ENCODE data around the gene TRAPPC14. TPM values are rescaled to one million over a fixed set of nuclear protein-coding genes. Genes with fewer than 3 reads are reported as not detected.

Gene TRAPPC14
- total RNA-seq, 1 experiment from 2014 or later = 19.2 TPM

- ChIA-PET POLR2A (ENCODE audit: unreplicated experiment) (interaction anchor here (0.6 kb wide), 2 partner anchors 21 to 26 kb away, joined by 5 to 6 read pairs; partner anchors contain the start of gene AP4M1), CTCF (interaction anchor here (0.8 kb wide), 1 partner anchor 25 kb away, joined by 5 read pairs; no protein-coding TSS in a partner anchor)
- no peaks in the 10 kb centered on the region for H3K27me3 ChIP-seq (ENCODE audit: low read length)
- no peaks in the 10 kb centered on the region for H3K9me3 ChIP-seq (ENCODE audit: low read length)
- peak within 1 kb of the TSS; percentile 91 for H3K9ac ChIP-seq (ENCODE audit: low read length)
- H2AFZ ChIP-seq (ENCODE audit: low read length) = peak within 1 kb of the TSS; percentile 84
- peak within 1 kb of the TSS; percentile 93 for H3K4me2 ChIP-seq (ENCODE audit: low read length)
- H3K4me3 ChIP-seq (ENCODE audit: low read length) = peak within 1 kb of the TSS; percentile 80
- BruUV-seq (replicated peaks) = no TSS peak
- intact Hi-C loops (cut with micrococcal nuclease) = loop anchor here (1.0 to 5.0 kb wide), 2 partner anchors 26 to 45 kb away; partner anchors contain the start of genes AP4M1, MCM7 and ZNF3
- TF ChIP-seq, protein P1, sequence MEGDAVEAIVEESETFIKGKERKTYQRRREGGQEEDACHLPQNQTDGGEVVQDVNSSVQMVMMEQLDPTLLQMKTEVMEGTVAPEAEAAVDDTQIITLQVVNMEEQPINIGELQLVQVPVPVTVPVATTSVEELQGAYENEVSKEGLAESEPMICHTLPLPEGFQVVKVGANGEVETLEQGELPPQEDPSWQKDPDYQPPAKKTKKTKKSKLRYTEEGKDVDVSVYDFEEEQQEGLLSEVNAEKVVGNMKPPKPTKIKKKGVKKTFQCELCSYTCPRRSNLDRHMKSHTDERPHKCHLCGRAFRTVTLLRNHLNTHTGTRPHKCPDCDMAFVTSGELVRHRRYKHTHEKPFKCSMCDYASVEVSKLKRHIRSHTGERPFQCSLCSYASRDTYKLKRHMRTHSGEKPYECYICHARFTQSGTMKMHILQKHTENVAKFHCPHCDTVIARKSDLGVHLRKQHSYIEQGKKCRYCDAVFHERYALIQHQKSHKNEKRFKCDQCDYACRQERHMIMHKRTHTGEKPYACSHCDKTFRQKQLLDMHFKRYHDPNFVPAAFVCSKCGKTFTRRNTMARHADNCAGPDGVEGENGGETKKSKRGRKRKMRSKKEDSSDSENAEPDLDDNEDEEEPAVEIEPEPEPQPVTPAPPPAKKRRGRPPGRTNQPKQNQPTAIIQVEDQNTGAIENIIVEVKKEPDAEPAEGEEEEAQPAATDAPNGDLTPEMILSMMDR (conservative IDR thresholded peaks at IDR 0.05; ENCODE audit: low read depth, low read length) = no peak
- TF ChIP-seq EZH2phosphoT487 (IDR thresholded peaks at IDR 0.05; ENCODE audit: borderline replicate concordance, low read length) (no peak), EZH2 (IDR thresholded peaks at IDR 0.05; ENCODE audit: low read length, unreplicated experiment) (no peak)
- no peaks in the 10 kb centered on the region for H3F3A ChIP-seq (ENCODE audit: low read length, unreplicated experiment)
- no peaks in the 10 kb centered on the region for H4K20me1 ChIP-seq (ENCODE audit: low read length)
- H3K9me2 ChIP-seq (replicated peaks; ENCODE audit: low read length) = no peaks in the 10 kb centered on the region
- no peaks in the 10 kb centered on the region for H3K36me3 ChIP-seq (ENCODE audit: low read depth, low read length)
- DNase-seq (peak; percentile 85), ATAC-seq (peak; percentile 65)
- peak within 1 kb of the TSS; percentile 92 for H3K27ac ChIP-seq (ENCODE audit: low read length)
- 0 out of 2 replicates have a peak, but pooled peaks cover 5% of the 10 kb centered on the region for H3K79me2 ChIP-seq (ENCODE audit: low read length)
- 0 out of 2 replicates have a peak, but pooled peaks cover 4% of the 10 kb centered on the region for H3K4me1 ChIP-seq (ENCODE audit: insufficient read depth, low read length)
Observed at GRCh38 chr7:100126931-100127865, 31.3 kb downstream of the TRAPPC14 start, which contains the start of gene MBLAC1. Gene MBLAC1, plus strand, starts transcription at chr7:100126967. Its CDS starts 429 bp downstream, at chr7:100127396.

DNA sequence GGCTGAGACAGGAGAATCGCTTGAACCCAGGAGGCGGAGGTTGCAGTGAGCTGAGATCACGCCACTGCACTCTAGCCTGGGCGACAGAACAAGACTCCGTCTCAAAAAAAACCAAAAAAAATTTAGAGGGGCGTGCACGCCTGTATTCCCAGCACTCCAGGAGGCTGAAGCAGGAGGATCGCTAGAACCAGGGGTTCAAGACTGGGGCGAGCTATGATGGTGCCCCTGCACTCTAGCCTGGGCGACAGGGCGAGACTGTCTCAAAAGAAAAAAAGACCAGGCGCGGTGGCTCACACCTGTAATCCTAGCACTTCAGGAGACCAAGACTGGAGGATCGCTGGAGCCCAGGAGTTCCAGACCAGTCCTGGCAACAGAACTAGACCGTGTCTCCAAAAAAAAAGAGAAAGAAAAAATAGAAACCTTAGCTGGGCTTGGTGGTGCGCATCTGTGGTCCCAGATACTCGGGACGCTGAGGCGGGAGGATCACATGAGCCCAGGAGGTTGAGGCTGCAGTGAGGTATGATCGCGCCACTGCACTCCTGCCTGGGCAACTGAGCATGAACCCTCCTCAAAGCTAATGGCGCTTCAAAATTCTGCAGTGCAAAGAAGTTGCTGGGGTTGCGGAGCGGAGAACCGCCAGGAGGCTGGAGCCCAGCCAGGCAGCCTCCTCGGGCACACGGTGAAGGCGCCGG, 32.1 kb downstream of the TRAPPC14 start:
- no peaks in the 10 kb centered on the region for H4K20me1 ChIP-seq (ENCODE audit: low read length)
- no peaks in the 10 kb centered on the region for H3K27me3 ChIP-seq (ENCODE audit: low read length)
- H3K27ac ChIP-seq (ENCODE audit: low read length) = peak overlapping the region; percentile 92
- ATAC-seq (no peak; the same call in 1 of the 2 replicates), DNase-seq (no peak)
- no peaks in the 10 kb centered on the region for H3K36me3 ChIP-seq (ENCODE audit: low read depth, low read length)
- TSS peak; percentile 79 for BruUV-seq (replicated peaks)
- peak overlapping the region; percentile 84 for H2AFZ ChIP-seq (ENCODE audit: low read length)
- intact Hi-C loops (cut with micrococcal nuclease) = loop anchor here (1.0 to 5.0 kb wide), 2 partner anchors 25 to 44 kb away; partner anchors contain the start of genes AP4M1, MCM7 and ZNF3
- ChIA-PET POLR2A (ENCODE audit: unreplicated experiment) (interaction anchor here (0.6 kb wide), 3 partner anchors 22 to 85 kb away, joined by 3 to 6 read pairs (median 5); partner anchors contain the start of gene AP4M1), CTCF (interaction anchor here (0.6 to 0.8 kb wide), 2 partner anchors 24 to 62 kb away, joined by 4 to 5 read pairs; no protein-coding TSS in a partner anchor)
- peak overlapping the region; percentile 93 for H3K4me2 ChIP-seq (ENCODE audit: low read length)
- no peaks in the 10 kb centered on the region for H3K9me3 ChIP-seq (ENCODE audit: low read length)
- peak overlapping the region; percentile 80 for H3K4me3 ChIP-seq (ENCODE audit: low read length)
- no peaks in the 10 kb centered on the region for H3K9me2 ChIP-seq (replicated peaks; ENCODE audit: low read length)
- no peaks in the 10 kb centered on the region for H3F3A ChIP-seq (ENCODE audit: low read length, unreplicated experiment)
- H3K79me2 ChIP-seq (ENCODE audit: low read length) = 0 out of 2 replicates have a peak, but pooled peaks cover 5% of the 10 kb centered on the region
- TF ChIP-seq, protein P1 (conservative IDR thresholded peaks at IDR 0.05; ENCODE audit: low read depth, low read length) = no peak
- TF ChIP-seq EZH2phosphoT487 (IDR thresholded peaks at IDR 0.05; ENCODE audit: borderline replicate concordance, low read length) (no peak), EZH2 (IDR thresholded peaks at IDR 0.05; ENCODE audit: low read length, unreplicated experiment) (no peak)
- peak overlapping the region; percentile 91 for H3K9ac ChIP-seq (ENCODE audit: low read length)
- 0 out of 2 replicates have a peak, but pooled peaks cover 4% of the 10 kb centered on the region for H3K4me1 ChIP-seq (ENCODE audit: insufficient read depth, low read length)
